Measurements from ENCODE around the gene AGBL2. TPM values are rescaled to one million over a fixed set of nuclear protein-coding genes. Genes with fewer than 3 reads are reported as not detected.

AGBL2 gene
- total RNA-seq, 4 donors from 2014 or later: 0.17 to 0.65 TPM; not detected in 2

- WGBS, 2 donors: 65 to 76% methylated on average over 6 of the region's 6 CpGs
- intact Hi-C loops (cut with DNase I; ENCODE audit: low total_unique reads): no loop called here
- no peak for TF ChIP-seq CTCF (IDR thresholded peaks at IDR 0.05)
- no peak for TF ChIP-seq POLR2A (IDR thresholded peaks at IDR 0.05)
- DNase-seq (ENCODE audit: low spot score in 2 of 2): no peak
- H3K4me3 ChIP-seq (ENCODE audit: low read depth, poor library complexity, severe bottlenecking): no peak overlapping the region
Measured at GRCh38 chr11:47731475-47731874, 16.3 kb upstream of the AGBL2 start.

GRCh38 chr11:47726878-47727514, 11.8 kb upstream of the AGBL2 start:
- TF ChIP-seq POLR2A (IDR thresholded peaks at IDR 0.05) (no peak), CTCF (IDR thresholded peaks at IDR 0.05) (no peak)
- H3K4me3 ChIP-seq (ENCODE audit: low read depth, poor library complexity, severe bottlenecking): no peak overlapping the region
- DNase-seq (ENCODE audit: low spot score in 2 of 2): peak in 1 of 2 donors; percentile 76
- intact Hi-C loops (cut with DNase I; ENCODE audit: low total_unique reads): no loop called here
- WGBS, 2 donors: 82 to 92% methylated on average over 12 of the region's 12 CpGs

GRCh38 chr11:47726118-47726442, 10.9 kb upstream of the AGBL2 start:
- 87 to 88% methylated on average over 3 of the region's 3 CpGs for WGBS, 2 donors
- intact Hi-C loops (cut with DNase I; ENCODE audit: low total_unique reads): no loop called here
- no peak overlapping the region for H3K4me3 ChIP-seq (ENCODE audit: low read depth, poor library complexity, severe bottlenecking)
- DNase-seq (ENCODE audit: low spot score in 2 of 2): no peak
- TF ChIP-seq POLR2A (IDR thresholded peaks at IDR 0.05): no peak
- no peak for TF ChIP-seq CTCF (IDR thresholded peaks at IDR 0.05)

GRCh38 chr11:47725442-47726117, 10.4 kb upstream of the AGBL2 start:
- intact Hi-C loops (cut with DNase I; ENCODE audit: low total_unique reads): no loop called here
- DNase-seq (ENCODE audit: low spot score in 2 of 2): no peak
- 92 to 95% methylated on average over 3 of the region's 3 CpGs for WGBS, 2 donors
- no peak overlapping the region for H3K4me3 ChIP-seq (ENCODE audit: low read depth, poor library complexity, severe bottlenecking)
- no peak for TF ChIP-seq POLR2A (IDR thresholded peaks at IDR 0.05)
- no peak for TF ChIP-seq CTCF (IDR thresholded peaks at IDR 0.05)

- WGBS, 2 donors: 83 to 92% methylated on average over 6 of the region's 6 CpGs
- intact Hi-C loops (cut with DNase I; ENCODE audit: low total_unique reads): no loop called here
- no peak overlapping the region for H3K4me3 ChIP-seq (ENCODE audit: low read depth, poor library complexity, severe bottlenecking)
- DNase-seq (ENCODE audit: low spot score in 2 of 2): no peak
- no peak for TF ChIP-seq POLR2A (IDR thresholded peaks at IDR 0.05)
- peak in 1 of 3 donors; percentile 50 for TF ChIP-seq CTCF (IDR thresholded peaks at IDR 0.05)
Measured at GRCh38 chr11:47724041-47724729, 9.0 kb upstream of the AGBL2 start.

Data from lower leg skin (tissue), 4 donors.